NCI-H2196 (cell line): ENCODE results near the gene ABCC4.

Experiments used
- DNase-seq: peaks from one replicate; lab custom pipeline; 2025; ENCODE audit not compliant: unreplicated experiment; lab: John Stamatoyannopoulos, UW

ABCC4 gene

GRCh38 chr13:95120650-95121049 lies 180.6 kb downstream of the ABCC4 start:
- DNase-seq, result no peak

GRCh38 chr13:95118541-95119324 lies 182.5 kb downstream of the ABCC4 start:
- DNase-seq, result no peak

GRCh38 chr13:95117092-95117491 lies 184.2 kb downstream of the ABCC4 start:
- DNase-seq, result no peak

GRCh38 chr13:95115525-95115924 lies 185.7 kb downstream of the ABCC4 start:
- no peak for DNase-seq

- no peak for DNase-seq
These were observed 187.7 kb downstream of the ABCC4 start for GRCh38 chr13:95113601-95114000.

- no peak for DNase-seq
These were observed 188.4 kb downstream of the ABCC4 start for GRCh38 chr13:95112883-95113282.

GRCh38 chr13:95111608-95112007 lies 189.6 kb downstream of the ABCC4 start:
- DNase-seq, result no peak

GRCh38 chr13:95106562-95106961 lies 194.7 kb downstream of the ABCC4 start:
- no peak for DNase-seq

- DNase-seq, result peak; percentile 4
These were observed 200.5 kb downstream of the ABCC4 start for GRCh38 chr13:95100525-95101433.

GRCh38 chr13:95099541-95099940 lies 201.7 kb downstream of the ABCC4 start:
- no peak for DNase-seq

GRCh38 chr13:95098916-95099315 lies 202.3 kb downstream of the ABCC4 start:
- no peak for DNase-seq

GRCh38 chr13:95091755-95092154 lies 209.5 kb downstream of the ABCC4 start:
- no peak for DNase-seq

- DNase-seq, result no peak
These were observed 213.4 kb downstream of the ABCC4 start for GRCh38 chr13:95087746-95088305.

- DNase-seq, result no peak
These were observed 214.5 kb downstream of the ABCC4 start for GRCh38 chr13:95086761-95087160.

- DNase-seq, result no peak
These were observed 217.5 kb downstream of the ABCC4 start for GRCh38 chr13:95083758-95084157.

GRCh38 chr13:95083066-95083465 lies 218.2 kb downstream of the ABCC4 start:
- no peak for DNase-seq

GRCh38 chr13:95075506-95075905 lies 225.7 kb downstream of the ABCC4 start:
- DNase-seq, result no peak

- DNase-seq, result no peak
These were observed 226.4 kb downstream of the ABCC4 start for GRCh38 chr13:95074820-95075219.

GRCh38 chr13:95073747-95074311 lies 227.4 kb downstream of the ABCC4 start:
- no peak for DNase-seq

GRCh38 chr13:95067303-95067702 lies 233.9 kb downstream of the ABCC4 start:
- DNase-seq, result no peak

GRCh38 chr13:95060014-95060519 lies 241.2 kb downstream of the ABCC4 start:
- no peak for DNase-seq
